HUES48 (cell line): ENCODE results near the gene CPAMD8.

Experiments used
- H3K27ac ChIP-seq: one replicate; pipeline ENCODE4 v1.7.0; 2013; ENCODE audit warnings: low read depth, low read length, inconsistent platforms
- H3K27me3 ChIP-seq: 2 replicates; pipeline ENCODE4 v1.6.1; 2013; ENCODE audit warnings: mild to moderate bottlenecking, low read length; ENCODE audit not compliant: control insufficient read depth, insufficient read depth
- H3K36me3 ChIP-seq: 2 replicates; pipeline ENCODE4 v1.6.1; 2013; ENCODE audit warnings: low read length; ENCODE audit not compliant: control insufficient read depth, insufficient read depth
- H3K4me1 ChIP-seq: 2 replicates; pipeline ENCODE4 v1.6.1; 2013; ENCODE audit warnings: mild to moderate bottlenecking, low read length; ENCODE audit not compliant: control insufficient read depth, insufficient read depth
- H3K4me3 ChIP-seq: 2 replicates; pipeline ENCODE4 v1.5.1; 2013; ENCODE audit warnings: mild to moderate bottlenecking, low read depth, low read length
- H3K9ac ChIP-seq: 2 replicates; pipeline ENCODE4 v1.6.1; 2013; ENCODE audit warnings: mild to moderate bottlenecking, low read depth, low read length, moderate library complexity
- H3K9me3 ChIP-seq: 2 replicates; pipeline ENCODE4 v1.6.1; 2013; ENCODE audit warnings: low read length; ENCODE audit not compliant: control insufficient read depth, insufficient read depth

The CPAMD8 gene

GRCh38 chr19:16915734-16916133, 110.9 kb downstream of the CPAMD8 start:
- Histone ChIP-seq H3K36me3 (no peaks in the 10 kb centered on the region), H3K4me3 (no peak overlapping the region), H3K9ac (no peak overlapping the region), H3K9me3 (peaks cover 10% of the 10 kb centered on the region; the same call in 1 of the 2 replicates), H3K27me3 (no peaks in the 10 kb centered on the region), H3K4me1 (no peaks in the 10 kb centered on the region), H3K27ac (no peak overlapping the region)

- Histone ChIP-seq H3K4me1 (no peaks in the 10 kb centered on the region), H3K4me3 (no peak overlapping the region), H3K27me3 (no peaks in the 10 kb centered on the region), H3K9me3 (peaks cover 10% of the 10 kb centered on the region; the same call in 1 of the 2 replicates), H3K27ac (no peak overlapping the region), H3K9ac (no peak overlapping the region), H3K36me3 (no peaks in the 10 kb centered on the region)
These were observed 111.5 kb downstream of the CPAMD8 start for GRCh38 chr19:16915135-16915534.

- Histone ChIP-seq H3K36me3 (no peaks in the 10 kb centered on the region), H3K27me3 (no peaks in the 10 kb centered on the region), H3K4me1 (no peaks in the 10 kb centered on the region), H3K27ac (no peak overlapping the region), H3K9ac (no peak overlapping the region), H3K9me3 (peaks cover 10% of the 10 kb centered on the region; the same call in 1 of the 2 replicates), H3K4me3 (no peak overlapping the region)
These were observed 112.2 kb downstream of the CPAMD8 start for GRCh38 chr19:16914421-16914820.

- no peak overlapping the region for H3K4me3 ChIP-seq
- H3K27ac ChIP-seq: no peak overlapping the region
- H3K27me3 ChIP-seq: no peaks in the 10 kb centered on the region
- peaks cover 10% of the 10 kb centered on the region; the same call in 1 of the 2 replicates for H3K9me3 ChIP-seq
- H3K4me1 ChIP-seq: no peaks in the 10 kb centered on the region
- H3K9ac ChIP-seq: no peak overlapping the region
- H3K36me3 ChIP-seq: no peaks in the 10 kb centered on the region
These were observed 113.8 kb downstream of the CPAMD8 start for GRCh38 chr19:16912780-16913179.

- Histone ChIP-seq H3K4me1 (no peaks in the 10 kb centered on the region), H3K27me3 (no peaks in the 10 kb centered on the region), H3K27ac (no peak overlapping the region), H3K4me3 (no peak overlapping the region), H3K9ac (no peak overlapping the region), H3K9me3 (peaks cover 10% of the 10 kb centered on the region; the same call in 1 of the 2 replicates), H3K36me3 (no peaks in the 10 kb centered on the region)
These were observed 115.6 kb downstream of the CPAMD8 start for GRCh38 chr19:16911046-16911445.

- no peak overlapping the region for H3K27ac ChIP-seq
- H3K36me3 ChIP-seq: no peaks in the 10 kb centered on the region
- H3K4me1 ChIP-seq: no peaks in the 10 kb centered on the region
- H3K9me3 ChIP-seq: peaks cover 10% of the 10 kb centered on the region; the same call in 1 of the 2 replicates
- no peaks in the 10 kb centered on the region for H3K27me3 ChIP-seq
- H3K4me3 ChIP-seq: no peak overlapping the region
- no peak overlapping the region for H3K9ac ChIP-seq
These were observed 117.9 kb downstream of the CPAMD8 start for GRCh38 chr19:16908759-16909158.

GRCh38 chr19:16904599-16904998, 122.0 kb downstream of the CPAMD8 start:
- no peak overlapping the region for H3K27ac ChIP-seq
- no peaks in the 10 kb centered on the region for H3K9me3 ChIP-seq
- no peaks in the 10 kb centered on the region for H3K4me1 ChIP-seq
- H3K4me3 ChIP-seq: no peak overlapping the region
- H3K9ac ChIP-seq: no peak overlapping the region
- H3K27me3 ChIP-seq: peaks cover under 1% of the 10 kb centered on the region; the same call in 1 of the 2 replicates
- no peaks in the 10 kb centered on the region for H3K36me3 ChIP-seq

- peaks cover 11% of the 10 kb centered on the region for H3K27me3 ChIP-seq
- H3K9ac ChIP-seq: no peak overlapping the region
- H3K9me3 ChIP-seq: no peaks in the 10 kb centered on the region
- H3K4me1 ChIP-seq: no peaks in the 10 kb centered on the region
- H3K36me3 ChIP-seq: no peaks in the 10 kb centered on the region
- H3K4me3 ChIP-seq: no peak overlapping the region
- H3K27ac ChIP-seq: no peak overlapping the region
These were observed 123.3 kb downstream of the CPAMD8 start for GRCh38 chr19:16903347-16903746.

- no peak overlapping the region for H3K27ac ChIP-seq
- H3K4me3 ChIP-seq: no peak overlapping the region
These were observed 124.1 kb downstream of the CPAMD8 start for GRCh38 chr19:16902545-16902944.

GRCh38 chr19:16901491-16902175, 125.0 kb downstream of the CPAMD8 start:
- Histone ChIP-seq H3K36me3 (no peaks in the 10 kb centered on the region), H3K4me3 (no peak overlapping the region), H3K27ac (no peak overlapping the region), H3K4me1 (no peaks in the 10 kb centered on the region), H3K27me3 (peaks cover 19% of the 10 kb centered on the region), H3K9me3 (no peaks in the 10 kb centered on the region), H3K9ac (no peak overlapping the region)

More at GRCh38 chr19:16902545-16902944, 124.1 kb downstream of the CPAMD8 start:
- Histone ChIP-seq H3K9me3 (no peaks in the 10 kb centered on the region), H3K4me1 (no peaks in the 10 kb centered on the region), H3K9ac (no peak overlapping the region), H3K36me3 (no peaks in the 10 kb centered on the region), H3K27me3 (peaks cover 19% of the 10 kb centered on the region)

GRCh38 chr19:16899566-16900075, 127.0 kb downstream of the CPAMD8 start:
- Histone ChIP-seq H3K9me3 (no peaks in the 10 kb centered on the region), H3K36me3 (no peaks in the 10 kb centered on the region), H3K4me3 (no peak overlapping the region), H3K27ac (no peak overlapping the region), H3K27me3 (peaks cover 19% of the 10 kb centered on the region), H3K9ac (no peak overlapping the region), H3K4me1 (no peaks in the 10 kb centered on the region)
